H1 (cell line): ENCODE results near the gene KRTAP10-3. TPM values are rescaled to one million over a fixed set of nuclear protein-coding genes. Genes with fewer than 3 reads are reported as not detected.

ENCODE experiments used
- CREB1 ChIP-seq: IDR thresholded peaks from 2 replicates; pipeline ENCODE4 v1.6.1; 2012; ENCODE audit warnings: inconsistent platforms
- GABPA ChIP-seq: IDR thresholded peaks from 2 replicates; pipeline ENCODE4 v1.6.1; 2011; ENCODE audit warnings: mild to moderate bottlenecking, low read length, moderate library complexity, borderline replicate concordance; ENCODE audit not compliant: insufficient read depth
- SAP30 ChIP-seq: fragments of 300-600 bp; sonication (generic); IDR thresholded peaks from 2 replicates; pipeline ENCODE4 v1.7.1; 2012; ENCODE audit warnings: low read length, moderate library complexity, mild to moderate bottlenecking, inconsistent platforms; ENCODE audit not compliant: insufficient read depth, insufficient replicate concordance
- TBP ChIP-seq: IDR thresholded peaks from 2 replicates; pipeline ENCODE4 v1.6.1; 2011; ENCODE audit warnings: low read depth, low read length, improper control_type of control experiment
- polyA plus RNA-seq, 7 experiments: library from polyadenylated mRNA; depleted of rRNA in 3 of 7; stranded (reverse) in 5 of 7; unstranded in 2 of 7; fragments of >200 nt in 5 of 7; fragments of 200-250 nt in 2 of 7; gene quantifications; 1 replicate in 5 of 7; 2 replicates in 1 of 7; 4 replicates in 1 of 7; pipeline versions ENCODE4 v1.2.1 to v1.2.3, GENCODE V29; 2011 to 2013; ENCODE audit warnings: missing spikeins in 2 of 7, mixed read lengths in 2 of 7
- total RNA-seq: library from RNA; stranded (reverse); fragmentation: NEBNext Ultra II Directional; extraction: Animal tissue kit (Norgen Biotek cat#: 25700); gene quantifications from 2 replicates; pipeline ENCODE4 v1.2.1, GENCODE V29; 2021
- TF ChIP-seq, protein P1 (sequence below): fragments of 300-600 bp; sonication (generic); IDR thresholded peaks from 2 replicates; pipeline ENCODE4 v1.7.1; 2012; ENCODE audit warnings: low read length, moderate library complexity, mild to moderate bottlenecking, inconsistent platforms; ENCODE audit not compliant: insufficient replicate concordance
- TF ChIP-seq, protein P2 (sequence below), 3 experiments: IDR thresholded peaks; 1 replicate in 2 of 3; 2 replicates in 1 of 3; pipeline versions ENCODE4 v1.5.1 to v1.6.1; 2011; ENCODE audit warnings: low read length in 3 of 3, mild to moderate bottlenecking in 3 of 3, inconsistent platforms in 2 of 3, low read depth in 1 of 3, moderate library complexity in 1 of 3; ENCODE audit not compliant: insufficient read depth in 1 of 3; ENCODE audit errors: control extremely low read depth in 1 of 3

The KRTAP10-3 gene
- total and polyA plus RNA-seq, 2 of the 8 experiments (the other 6 are each of a cell fraction or from before 2014, with no cell fraction given), result not detected

DNA sequence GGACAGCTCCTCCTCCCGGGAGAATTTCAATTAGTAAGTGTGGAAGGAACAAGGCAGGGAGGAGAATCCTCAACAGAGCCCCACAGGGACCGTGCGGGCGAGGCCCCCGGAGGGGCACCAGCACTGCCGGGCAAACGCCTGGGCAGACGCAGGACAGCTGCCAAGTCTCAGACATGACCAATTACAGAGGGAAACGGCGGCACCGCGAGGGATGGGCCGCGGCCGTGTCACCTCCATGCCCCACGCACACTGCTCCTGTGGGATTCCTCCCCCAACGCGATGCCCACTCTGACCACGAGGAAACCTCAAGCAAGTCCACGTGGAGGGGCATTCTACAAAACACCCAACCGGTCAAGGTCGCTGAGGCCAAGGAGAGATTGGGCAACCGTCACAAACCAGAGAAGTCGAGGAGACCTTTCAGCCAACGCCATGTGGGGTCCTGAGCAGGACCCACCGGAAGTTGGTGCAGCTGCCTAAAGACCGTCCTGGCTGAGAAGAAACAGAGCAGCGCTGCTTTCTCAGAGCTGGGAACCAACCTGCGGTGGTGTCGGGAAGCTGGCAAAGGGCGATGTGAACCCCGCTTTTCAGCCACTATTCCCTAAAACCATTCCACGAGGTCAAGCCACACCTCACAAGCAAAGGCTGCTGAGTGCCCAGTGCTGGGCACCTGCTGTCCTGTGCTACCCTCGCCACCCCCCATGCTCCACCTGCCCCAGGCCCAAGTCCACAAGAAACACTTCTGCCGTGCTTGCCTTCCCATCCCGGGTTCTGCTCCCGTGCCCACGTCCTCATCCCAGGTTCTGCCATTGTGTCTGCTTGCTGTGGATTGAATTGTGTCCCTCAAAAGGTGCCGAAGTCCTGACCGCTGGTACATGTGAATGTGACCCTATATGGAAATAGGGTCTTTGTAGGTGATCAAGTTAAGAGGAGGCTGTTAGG, 13.5 kb upstream of the KRTAP10-3 start (continued):
- TF ChIP-seq, protein P1, sequence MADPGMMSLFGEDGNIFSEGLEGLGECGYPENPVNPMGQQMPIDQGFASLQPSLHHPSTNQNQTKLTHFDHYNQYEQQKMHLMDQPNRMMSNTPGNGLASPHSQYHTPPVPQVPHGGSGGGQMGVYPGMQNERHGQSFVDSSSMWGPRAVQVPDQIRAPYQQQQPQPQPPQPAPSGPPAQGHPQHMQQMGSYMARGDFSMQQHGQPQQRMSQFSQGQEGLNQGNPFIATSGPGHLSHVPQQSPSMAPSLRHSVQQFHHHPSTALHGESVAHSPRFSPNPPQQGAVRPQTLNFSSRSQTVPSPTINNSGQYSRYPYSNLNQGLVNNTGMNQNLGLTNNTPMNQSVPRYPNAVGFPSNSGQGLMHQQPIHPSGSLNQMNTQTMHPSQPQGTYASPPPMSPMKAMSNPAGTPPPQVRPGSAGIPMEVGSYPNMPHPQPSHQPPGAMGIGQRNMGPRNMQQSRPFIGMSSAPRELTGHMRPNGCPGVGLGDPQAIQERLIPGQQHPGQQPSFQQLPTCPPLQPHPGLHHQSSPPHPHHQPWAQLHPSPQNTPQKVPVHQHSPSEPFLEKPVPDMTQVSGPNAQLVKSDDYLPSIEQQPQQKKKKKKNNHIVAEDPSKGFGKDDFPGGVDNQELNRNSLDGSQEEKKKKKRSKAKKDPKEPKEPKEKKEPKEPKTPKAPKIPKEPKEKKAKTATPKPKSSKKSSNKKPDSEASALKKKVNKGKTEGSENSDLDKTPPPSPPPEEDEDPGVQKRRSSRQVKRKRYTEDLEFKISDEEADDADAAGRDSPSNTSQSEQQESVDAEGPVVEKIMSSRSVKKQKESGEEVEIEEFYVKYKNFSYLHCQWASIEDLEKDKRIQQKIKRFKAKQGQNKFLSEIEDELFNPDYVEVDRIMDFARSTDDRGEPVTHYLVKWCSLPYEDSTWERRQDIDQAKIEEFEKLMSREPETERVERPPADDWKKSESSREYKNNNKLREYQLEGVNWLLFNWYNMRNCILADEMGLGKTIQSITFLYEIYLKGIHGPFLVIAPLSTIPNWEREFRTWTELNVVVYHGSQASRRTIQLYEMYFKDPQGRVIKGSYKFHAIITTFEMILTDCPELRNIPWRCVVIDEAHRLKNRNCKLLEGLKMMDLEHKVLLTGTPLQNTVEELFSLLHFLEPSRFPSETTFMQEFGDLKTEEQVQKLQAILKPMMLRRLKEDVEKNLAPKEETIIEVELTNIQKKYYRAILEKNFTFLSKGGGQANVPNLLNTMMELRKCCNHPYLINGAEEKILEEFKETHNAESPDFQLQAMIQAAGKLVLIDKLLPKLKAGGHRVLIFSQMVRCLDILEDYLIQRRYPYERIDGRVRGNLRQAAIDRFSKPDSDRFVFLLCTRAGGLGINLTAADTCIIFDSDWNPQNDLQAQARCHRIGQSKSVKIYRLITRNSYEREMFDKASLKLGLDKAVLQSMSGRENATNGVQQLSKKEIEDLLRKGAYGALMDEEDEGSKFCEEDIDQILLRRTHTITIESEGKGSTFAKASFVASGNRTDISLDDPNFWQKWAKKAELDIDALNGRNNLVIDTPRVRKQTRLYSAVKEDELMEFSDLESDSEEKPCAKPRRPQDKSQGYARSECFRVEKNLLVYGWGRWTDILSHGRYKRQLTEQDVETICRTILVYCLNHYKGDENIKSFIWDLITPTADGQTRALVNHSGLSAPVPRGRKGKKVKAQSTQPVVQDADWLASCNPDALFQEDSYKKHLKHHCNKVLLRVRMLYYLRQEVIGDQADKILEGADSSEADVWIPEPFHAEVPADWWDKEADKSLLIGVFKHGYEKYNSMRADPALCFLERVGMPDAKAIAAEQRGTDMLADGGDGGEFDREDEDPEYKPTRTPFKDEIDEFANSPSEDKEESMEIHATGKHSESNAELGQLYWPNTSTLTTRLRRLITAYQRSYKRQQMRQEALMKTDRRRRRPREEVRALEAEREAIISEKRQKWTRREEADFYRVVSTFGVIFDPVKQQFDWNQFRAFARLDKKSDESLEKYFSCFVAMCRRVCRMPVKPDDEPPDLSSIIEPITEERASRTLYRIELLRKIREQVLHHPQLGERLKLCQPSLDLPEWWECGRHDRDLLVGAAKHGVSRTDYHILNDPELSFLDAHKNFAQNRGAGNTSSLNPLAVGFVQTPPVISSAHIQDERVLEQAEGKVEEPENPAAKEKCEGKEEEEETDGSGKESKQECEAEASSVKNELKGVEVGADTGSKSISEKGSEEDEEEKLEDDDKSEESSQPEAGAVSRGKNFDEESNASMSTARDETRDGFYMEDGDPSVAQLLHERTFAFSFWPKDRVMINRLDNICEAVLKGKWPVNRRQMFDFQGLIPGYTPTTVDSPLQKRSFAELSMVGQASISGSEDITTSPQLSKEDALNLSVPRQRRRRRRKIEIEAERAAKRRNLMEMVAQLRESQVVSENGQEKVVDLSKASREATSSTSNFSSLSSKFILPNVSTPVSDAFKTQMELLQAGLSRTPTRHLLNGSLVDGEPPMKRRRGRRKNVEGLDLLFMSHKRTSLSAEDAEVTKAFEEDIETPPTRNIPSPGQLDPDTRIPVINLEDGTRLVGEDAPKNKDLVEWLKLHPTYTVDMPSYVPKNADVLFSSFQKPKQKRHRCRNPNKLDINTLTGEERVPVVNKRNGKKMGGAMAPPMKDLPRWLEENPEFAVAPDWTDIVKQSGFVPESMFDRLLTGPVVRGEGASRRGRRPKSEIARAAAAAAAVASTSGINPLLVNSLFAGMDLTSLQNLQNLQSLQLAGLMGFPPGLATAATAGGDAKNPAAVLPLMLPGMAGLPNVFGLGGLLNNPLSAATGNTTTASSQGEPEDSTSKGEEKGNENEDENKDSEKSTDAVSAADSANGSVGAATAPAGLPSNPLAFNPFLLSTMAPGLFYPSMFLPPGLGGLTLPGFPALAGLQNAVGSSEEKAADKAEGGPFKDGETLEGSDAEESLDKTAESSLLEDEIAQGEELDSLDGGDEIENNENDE, result no peak
- no peak for TF ChIP-seq CREB1
- TF ChIP-seq TBP, result no peak
- TF ChIP-seq SAP30, result no peak
- TF ChIP-seq, protein P2, sequence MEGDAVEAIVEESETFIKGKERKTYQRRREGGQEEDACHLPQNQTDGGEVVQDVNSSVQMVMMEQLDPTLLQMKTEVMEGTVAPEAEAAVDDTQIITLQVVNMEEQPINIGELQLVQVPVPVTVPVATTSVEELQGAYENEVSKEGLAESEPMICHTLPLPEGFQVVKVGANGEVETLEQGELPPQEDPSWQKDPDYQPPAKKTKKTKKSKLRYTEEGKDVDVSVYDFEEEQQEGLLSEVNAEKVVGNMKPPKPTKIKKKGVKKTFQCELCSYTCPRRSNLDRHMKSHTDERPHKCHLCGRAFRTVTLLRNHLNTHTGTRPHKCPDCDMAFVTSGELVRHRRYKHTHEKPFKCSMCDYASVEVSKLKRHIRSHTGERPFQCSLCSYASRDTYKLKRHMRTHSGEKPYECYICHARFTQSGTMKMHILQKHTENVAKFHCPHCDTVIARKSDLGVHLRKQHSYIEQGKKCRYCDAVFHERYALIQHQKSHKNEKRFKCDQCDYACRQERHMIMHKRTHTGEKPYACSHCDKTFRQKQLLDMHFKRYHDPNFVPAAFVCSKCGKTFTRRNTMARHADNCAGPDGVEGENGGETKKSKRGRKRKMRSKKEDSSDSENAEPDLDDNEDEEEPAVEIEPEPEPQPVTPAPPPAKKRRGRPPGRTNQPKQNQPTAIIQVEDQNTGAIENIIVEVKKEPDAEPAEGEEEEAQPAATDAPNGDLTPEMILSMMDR (IDR thresholded peaks at IDR 0.05; ENCODE audit: control extremely low read depth in 1 of 3, insufficient read depth in 1 of 3, low read depth in 1 of 3, low read length in 3 of 3), result no peak
- no peak for TF ChIP-seq GABPA
